Measurements from ENCODE around the gene CACNA1D.

- TF ChIP-seq, protein P1, sequence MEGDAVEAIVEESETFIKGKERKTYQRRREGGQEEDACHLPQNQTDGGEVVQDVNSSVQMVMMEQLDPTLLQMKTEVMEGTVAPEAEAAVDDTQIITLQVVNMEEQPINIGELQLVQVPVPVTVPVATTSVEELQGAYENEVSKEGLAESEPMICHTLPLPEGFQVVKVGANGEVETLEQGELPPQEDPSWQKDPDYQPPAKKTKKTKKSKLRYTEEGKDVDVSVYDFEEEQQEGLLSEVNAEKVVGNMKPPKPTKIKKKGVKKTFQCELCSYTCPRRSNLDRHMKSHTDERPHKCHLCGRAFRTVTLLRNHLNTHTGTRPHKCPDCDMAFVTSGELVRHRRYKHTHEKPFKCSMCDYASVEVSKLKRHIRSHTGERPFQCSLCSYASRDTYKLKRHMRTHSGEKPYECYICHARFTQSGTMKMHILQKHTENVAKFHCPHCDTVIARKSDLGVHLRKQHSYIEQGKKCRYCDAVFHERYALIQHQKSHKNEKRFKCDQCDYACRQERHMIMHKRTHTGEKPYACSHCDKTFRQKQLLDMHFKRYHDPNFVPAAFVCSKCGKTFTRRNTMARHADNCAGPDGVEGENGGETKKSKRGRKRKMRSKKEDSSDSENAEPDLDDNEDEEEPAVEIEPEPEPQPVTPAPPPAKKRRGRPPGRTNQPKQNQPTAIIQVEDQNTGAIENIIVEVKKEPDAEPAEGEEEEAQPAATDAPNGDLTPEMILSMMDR (IDR thresholded peaks at IDR 0.05; ENCODE audit: extremely low read depth in 1 of 2, insufficient read depth in 1 of 2, low read depth in 1 of 2, low read length in 2 of 2) = no peak
- TF ChIP-seq POLR2AphosphoS5 (IDR thresholded peaks at IDR 0.05; ENCODE audit: insufficient read depth, low read depth, low read length) (no peak), POLR2A (IDR thresholded peaks at IDR 0.05; ENCODE audit: low read depth, low read length) (no peak), EZH2 (IDR thresholded peaks at IDR 0.05; ENCODE audit: borderline replicate concordance, low read depth, low read length, severe bottlenecking) (no peak), MYC (IDR thresholded peaks at IDR 0.05; ENCODE audit: low read depth, low read length) (no peak)
- TF ChIP-seq, protein P2, sequence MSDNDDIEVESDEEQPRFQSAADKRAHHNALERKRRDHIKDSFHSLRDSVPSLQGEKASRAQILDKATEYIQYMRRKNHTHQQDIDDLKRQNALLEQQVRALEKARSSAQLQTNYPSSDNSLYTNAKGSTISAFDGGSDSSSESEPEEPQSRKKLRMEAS (IDR thresholded peaks at IDR 0.05; ENCODE audit: insufficient read depth, insufficient read length) = no peak
These were observed 280.0 kb downstream of the CACNA1D start for GRCh38 chr3:53774414-53774813.
